HepG2 (cell line): Measurements from ENCODE around the gene ATG13.

Source experiments
- AHDC1 ChIP-seq: sonication (generic); formaldehyde crosslinking; IDR thresholded peaks from 2 replicates; pipeline ENCODE4 v1.5.1; 2020; ENCODE audit warnings: mild to moderate bottlenecking, missing genetic modification reagents, borderline replicate concordance
- ATRX ChIP-seq: sonication (generic); formaldehyde crosslinking; IDR thresholded peaks from 2 replicates; pipeline ENCODE4 v1.4.0; 2020; ENCODE audit warnings: missing genetic modification reagents, borderline replicate concordance
- CHD4 ChIP-seq: fragments of 200-600 bp; sonication (generic); IDR thresholded peaks from 2 replicates; pipeline ENCODE4 v1.7.0; 2017; ENCODE audit warnings: mild to moderate bottlenecking, low read length, borderline replicate concordance
- CTCF ChIP-seq: sonication (generic); formaldehyde crosslinking; IDR thresholded peaks from 2 replicates; pipeline ENCODE4 v1.5.0; 2020; ENCODE audit warnings: mild to moderate bottlenecking, missing genetic modification reagents, moderate library complexity
- NFIC ChIP-seq: IDR thresholded peaks from 2 replicates; pipeline ENCODE4 v1.6.1; 2012; ENCODE audit warnings: mild to moderate bottlenecking, low read length, inconsistent platforms
- SSRP1 ChIP-seq: IDR thresholded peaks from 2 replicates; pipeline ENCODE4 v1.6.1; 2016; ENCODE audit warnings: control low read depth
- TAF1 ChIP-seq: sonication (generic); formaldehyde crosslinking; IDR thresholded peaks from 2 replicates; pipeline ENCODE4 v1.4.0; 2020; ENCODE audit warnings: missing genetic modification reagents
- ZBTB21 ChIP-seq: sonication (generic); formaldehyde crosslinking; IDR thresholded peaks from 2 replicates; pipeline ENCODE4 v1.4.0; 2020; ENCODE audit warnings: missing genetic modification reagents
- ZMAT3 ChIP-seq: sonication (generic); formaldehyde crosslinking; conservative IDR thresholded peaks from 2 replicates; pipeline ENCODE4 v1.7.0; 2021; ENCODE audit warnings: missing genetic modification reagents
- ZSCAN12 ChIP-seq: sonication (generic); formaldehyde crosslinking; IDR thresholded peaks from 2 replicates; pipeline ENCODE4 v1.9.0; 2021; ENCODE audit warnings: mild to moderate bottlenecking, missing genetic modification reagents

DNA sequence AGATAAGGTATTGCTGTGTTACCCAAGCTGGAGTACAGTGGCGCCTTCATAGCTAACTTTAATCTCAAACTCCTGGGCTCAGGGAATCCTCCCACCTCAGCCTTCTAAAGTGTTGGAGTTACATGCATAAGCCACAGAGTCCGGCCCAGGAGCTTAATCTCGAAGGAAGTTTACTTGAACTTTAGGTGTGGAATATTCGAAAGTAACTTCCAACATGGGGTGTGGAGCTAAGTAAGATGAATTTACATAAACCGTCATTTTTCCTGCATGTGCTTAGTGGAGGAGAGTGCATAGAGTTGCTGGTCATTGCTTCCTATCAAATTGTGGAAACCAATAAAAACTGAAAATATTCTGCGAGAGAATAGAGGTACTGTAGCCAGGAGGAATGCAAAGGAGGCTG is 1.5 kb downstream of the ATG13 start:
- TF ChIP-seq AHDC1 (CRISPR knock-in tag) (no peak), NFIC (no peak), ZSCAN12 (CRISPR knock-in tag) (no peak), ZMAT3 (CRISPR knock-in tag) (no peak), ZBTB21 (no peak), ATRX (CRISPR knock-in tag) (no peak), CTCF (CRISPR knock-in tag) (no peak), TAF1 (CRISPR knock-in tag) (no peak), CHD4 (no peak), SSRP1 (no peak)
